A673 (cell line): Measurements from ENCODE around the gene THSD1. TPM values are rescaled to one million over a fixed set of nuclear protein-coding genes. Genes with fewer than 3 reads are reported as not detected.
"Not testable (repeated sequence)": the region's sequence is repeated elsewhere in the genome, so short reads cannot be mapped to it uniquely, and the experiment has no call there.

ENCODE experiments used
- BruUV-seq: library from RNA; stranded (reverse); fragments of 400-500 nt; replicated peaks from 2 replicates; lab custom pipeline; 2021; lab: Mats Ljungman, UMichigan
- CTCF ChIA-PET: fragments of 300-600 bp; sonication (Branson Sonifier 250); formaldehyde crosslinking; loops from one replicate; lab custom pipeline; 2022; ENCODE audit warnings: antibody characterized with exemption; lab: Charles Lee
- POLR2A ChIA-PET: fragments of 300-600 bp; sonication (Branson Sonifier 250); formaldehyde crosslinking; loops from one replicate; lab custom pipeline; 2022; ENCODE audit warnings: antibody characterized with exemption; ENCODE audit not compliant: low non-redundant PET; lab: Charles Lee
- DNase-seq: peaks from one replicate; pipeline ENCODE4 v3.0.0-alpha.2; 2015; ENCODE audit warnings: low spot score
- H3K27ac ChIP-seq: fragments of 200-600 bp; sonication (generic); 2 replicates; pipeline ENCODE4 v1.5.1; 2016; ENCODE audit warnings: mixed run types, low read depth, mild to moderate bottlenecking, mixed read lengths, antibody characterized with exemption, low read length; ENCODE audit not compliant: poor library complexity, severe bottlenecking
- H3K27me3 ChIP-seq: fragments of 200-600 bp; sonication (generic); replicated peaks from 2 replicates; pipeline ENCODE4 v1.6.1; 2017; ENCODE audit warnings: mixed run types, low read depth, mild to moderate bottlenecking, mixed read lengths, antibody characterized with exemption, low read length; ENCODE audit not compliant: insufficient read depth, poor library complexity
- H3K36me3 ChIP-seq: fragments of 200-600 bp; sonication (generic); 2 replicates; pipeline ENCODE4 v1.6.1; 2016; ENCODE audit warnings: mixed run types, mild to moderate bottlenecking, mixed read lengths, antibody characterized with exemption, low read length; ENCODE audit not compliant: insufficient read depth, poor library complexity, severe bottlenecking
- H3K4me1 ChIP-seq: fragments of 200-600 bp; sonication (generic); 2 replicates; pipeline ENCODE4 v1.6.1; 2017; ENCODE audit warnings: mixed run types, mild to moderate bottlenecking, mixed read lengths, antibody characterized with exemption, low read length; ENCODE audit not compliant: insufficient read depth, poor library complexity, severe bottlenecking
- H3K4me3 ChIP-seq: fragments of 200-600 bp; sonication (generic); 2 replicates; pipeline ENCODE4 v1.5.1; 2016; ENCODE audit warnings: low read depth, mixed run types, mild to moderate bottlenecking, mixed read lengths, low read length; ENCODE audit not compliant: poor library complexity, severe bottlenecking
- H3K9me3 ChIP-seq: fragments of 200-600 bp; sonication (generic); 2 replicates; pipeline ENCODE4 v1.6.1; 2016; ENCODE audit warnings: mixed run types, low read depth, mild to moderate bottlenecking, mixed read lengths, antibody characterized with exemption, low read length; ENCODE audit not compliant: poor library complexity, severe bottlenecking
- EZH2 ChIP-seq: fragments of 200-600 bp; sonication (generic); IDR thresholded peaks from 2 replicates; pipeline ENCODE4 v1.6.1; 2017; ENCODE audit warnings: borderline replicate concordance, low read depth, mild to moderate bottlenecking, mixed read lengths, antibody characterized with exemption, low read length; ENCODE audit not compliant: poor library complexity, severe bottlenecking
- intact Hi-C: fragments of 100-400 bp; cut with micrococcal nuclease; formaldehyde crosslinking; loops from one replicate; pipeline ENCODE4 v1.10.0; 2022; ENCODE audit not compliant: unreplicated experiment
- total RNA-seq: library from RNA; stranded (reverse); gene quantifications from 2 replicates; pipeline ENCODE4 v1.2.3, GENCODE V29; 2021
- TF ChIP-seq, protein P1 (sequence below): fragments of 300-800, 200-600 bp; sonication (generic); conservative IDR thresholded peaks from 2 replicates; pipeline ENCODE4 v1.5.1; 2017; ENCODE audit warnings: low read depth, mild to moderate bottlenecking, antibody characterized with exemption, low read length, moderate library complexity, mixed read lengths

THSD1 gene
- total RNA-seq, 1 experiment from 2014 or later: 0.13 TPM

GRCh38 chr13:52414051-52414450 is 8.1 kb upstream of the THSD1 start:
- TF ChIP-seq, protein P1, sequence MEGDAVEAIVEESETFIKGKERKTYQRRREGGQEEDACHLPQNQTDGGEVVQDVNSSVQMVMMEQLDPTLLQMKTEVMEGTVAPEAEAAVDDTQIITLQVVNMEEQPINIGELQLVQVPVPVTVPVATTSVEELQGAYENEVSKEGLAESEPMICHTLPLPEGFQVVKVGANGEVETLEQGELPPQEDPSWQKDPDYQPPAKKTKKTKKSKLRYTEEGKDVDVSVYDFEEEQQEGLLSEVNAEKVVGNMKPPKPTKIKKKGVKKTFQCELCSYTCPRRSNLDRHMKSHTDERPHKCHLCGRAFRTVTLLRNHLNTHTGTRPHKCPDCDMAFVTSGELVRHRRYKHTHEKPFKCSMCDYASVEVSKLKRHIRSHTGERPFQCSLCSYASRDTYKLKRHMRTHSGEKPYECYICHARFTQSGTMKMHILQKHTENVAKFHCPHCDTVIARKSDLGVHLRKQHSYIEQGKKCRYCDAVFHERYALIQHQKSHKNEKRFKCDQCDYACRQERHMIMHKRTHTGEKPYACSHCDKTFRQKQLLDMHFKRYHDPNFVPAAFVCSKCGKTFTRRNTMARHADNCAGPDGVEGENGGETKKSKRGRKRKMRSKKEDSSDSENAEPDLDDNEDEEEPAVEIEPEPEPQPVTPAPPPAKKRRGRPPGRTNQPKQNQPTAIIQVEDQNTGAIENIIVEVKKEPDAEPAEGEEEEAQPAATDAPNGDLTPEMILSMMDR: no peak
- TF ChIP-seq EZH2: no peak
- no peak overlapping the region for H3K4me3 ChIP-seq
- no TSS peak for BruUV-seq
- H3K9me3 ChIP-seq: no peaks in the 10 kb centered on the region
- ChIA-PET POLR2A (no interaction called here), CTCF (no interaction called here)
- intact Hi-C loops: no loop called here
- no peak overlapping the region for H3K27ac ChIP-seq
- no peaks in the 10 kb centered on the region for H3K4me1 ChIP-seq
- H3K27me3 ChIP-seq: no peaks in the 10 kb centered on the region
- peaks cover 11% of the 10 kb centered on the region for H3K36me3 ChIP-seq
- DNase-seq: no peak

- no TSS peak for BruUV-seq
- DNase-seq: no peak
- intact Hi-C loops: no loop called here
- POLR2A ChIA-PET: no interaction called here
- no peak overlapping the region for H3K4me3 ChIP-seq
- CTCF ChIA-PET: no interaction called here
- H3K27me3 ChIP-seq: no peaks in the 10 kb centered on the region
- no peak for TF ChIP-seq EZH2
- TF ChIP-seq, protein P1: no peak
- H3K36me3 ChIP-seq: peaks cover 10% of the 10 kb centered on the region
- no peak overlapping the region for H3K27ac ChIP-seq
- H3K4me1 ChIP-seq: no peaks in the 10 kb centered on the region
- H3K9me3 ChIP-seq: no peaks in the 10 kb centered on the region
Measured at GRCh38 chr13:52412128-52412527, 6.2 kb upstream of the THSD1 start.

- peaks cover 6% of the 10 kb centered on the region for H3K36me3 ChIP-seq
- DNase-seq: no peak
- BruUV-seq: no TSS peak
- H3K9me3 ChIP-seq: no peaks in the 10 kb centered on the region
- TF ChIP-seq, protein P1: no peak
- TF ChIP-seq EZH2: no peak
- no peaks in the 10 kb centered on the region for H3K27me3 ChIP-seq
- H3K4me1 ChIP-seq: no peaks in the 10 kb centered on the region
- ChIA-PET POLR2A (no interaction called here), CTCF (no interaction called here)
- no peak overlapping the region for H3K27ac ChIP-seq
- H3K4me3 ChIP-seq: no peak overlapping the region
- intact Hi-C loops: no loop called here
Measured at GRCh38 chr13:52411629-52412028, 5.7 kb upstream of the THSD1 start.

DNA sequence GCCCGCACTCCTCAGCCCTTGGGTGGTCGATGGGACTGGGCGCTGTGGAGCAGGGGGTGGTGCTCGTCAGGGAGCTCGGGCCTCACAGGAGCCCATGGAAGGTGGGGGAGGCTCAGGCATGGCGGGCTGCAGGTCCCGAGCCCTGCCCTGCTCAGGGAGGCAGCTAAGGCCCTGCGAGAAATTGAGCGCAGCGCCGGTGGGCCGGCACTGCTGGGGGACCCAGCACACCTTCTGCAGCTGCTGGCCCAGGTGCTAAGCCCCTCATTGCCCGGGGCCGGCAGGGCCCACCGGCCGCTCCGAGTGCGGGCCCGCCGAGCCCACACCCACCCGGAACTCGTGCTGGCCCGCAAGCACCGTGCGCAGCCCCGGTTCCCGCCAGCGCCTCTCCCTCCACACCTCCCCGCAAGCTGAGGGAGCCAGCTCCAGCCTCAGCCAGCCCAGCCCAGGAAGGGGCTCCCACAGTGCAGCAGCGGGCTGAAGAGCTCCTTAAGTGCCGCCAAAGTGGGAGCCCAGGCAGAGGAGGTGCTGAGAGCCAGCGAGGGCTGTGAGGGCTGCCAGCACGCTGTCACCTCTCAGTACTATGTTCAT is 2.2 kb upstream of the THSD1 start:
- H3K9me3 ChIP-seq, BruUV-seq, CTCF ChIA-PET, DNase-seq, POLR2A ChIA-PET, H3K4me1 ChIP-seq, H3K27ac ChIP-seq, H3K4me3 ChIP-seq, H3K36me3 ChIP-seq, intact Hi-C loops: not testable (repeated sequence)
- peaks cover 14% of the 10 kb centered on the region for H3K27me3 ChIP-seq

GRCh38 chr13:52407436-52407835 is 1.5 kb upstream of the THSD1 start:
- H3K4me3 ChIP-seq, H3K9me3 ChIP-seq, CTCF ChIA-PET, H3K27ac ChIP-seq, H3K36me3 ChIP-seq, DNase-seq, H3K4me1 ChIP-seq, intact Hi-C loops, POLR2A ChIA-PET, BruUV-seq: not testable (repeated sequence)
- H3K27me3 ChIP-seq: peaks cover 14% of the 10 kb centered on the region
